Activated naive CD8-positive, alpha-beta T cell treated with anti-CD3 and anti-CD28 coated beads for 36 hours (primary cell): ENCODE measurements around the gene NPIPA5. TPM values are rescaled to one million over a fixed set of nuclear protein-coding genes. Genes with fewer than 3 reads are reported as not detected.
"Not testable (repeated sequence)": the region's sequence is repeated elsewhere in the genome, so short reads cannot be mapped to it uniquely, and the experiment has no call there.

Source experiments
- DNase-seq: peaks from one replicate; pipeline ENCODE4 v3.0.0; 2021
- H3K27ac Mint-ChIP-seq: one replicate; pipeline ENCODE4 v1.8.0; 2022; ENCODE audit warnings: mild to moderate bottlenecking, moderate library complexity, mixed read lengths
- H3K27me3 Mint-ChIP-seq: one replicate; pipeline ENCODE4 v1.8.0; 2022; ENCODE audit warnings: mild to moderate bottlenecking, mixed read lengths
- H3K36me3 Mint-ChIP-seq: one replicate; pipeline ENCODE4 v1.8.0; 2021; ENCODE audit warnings: mild to moderate bottlenecking, mixed read lengths
- H3K4me1 Mint-ChIP-seq: one replicate; pipeline ENCODE4 v1.8.0; 2021; ENCODE audit warnings: mixed read lengths
- H3K4me3 Mint-ChIP-seq: one replicate; pipeline ENCODE4 v1.8.0; 2022; ENCODE audit warnings: mild to moderate bottlenecking, moderate library complexity, mixed read lengths
- H3K9me3 Mint-ChIP-seq: one replicate; pipeline ENCODE4 v1.8.0; 2022; ENCODE audit warnings: mixed read lengths
- total RNA-seq, 2 experiments: library from RNA; stranded (reverse); gene quantifications; one replicate each; pipeline ENCODE4 v1.2.3, GENCODE V29; 2021

Gene NPIPA5
- total RNA-seq, 2 experiments from 2014 or later = 8.8 to 13.6 TPM

GRCh38 chr16:15399317-15399716 lies 21.2 kb upstream of the NPIPA5 start:
- H3K4me1 Mint-ChIP-seq = no peaks in the 10 kb centered on the region
- no peaks in the 10 kb centered on the region for H3K36me3 Mint-ChIP-seq
- no peak overlapping the region for H3K27ac Mint-ChIP-seq
- H3K9me3 Mint-ChIP-seq = no peaks in the 10 kb centered on the region
- DNase-seq = no peak
- no peak overlapping the region for H3K4me3 Mint-ChIP-seq
- peaks cover 58% of the 10 kb centered on the region for H3K27me3 Mint-ChIP-seq

GRCh38 chr16:15398618-15399316 lies 20.7 kb upstream of the NPIPA5 start:
- Mint-ChIP-seq H3K27me3 (peaks cover 62% of the 10 kb centered on the region), H3K36me3 (no peaks in the 10 kb centered on the region), H3K9me3 (no peaks in the 10 kb centered on the region), H3K4me1 (no peaks in the 10 kb centered on the region), H3K27ac (no peak overlapping the region), H3K4me3 (no peak overlapping the region)
- no peak for DNase-seq

- no peak overlapping the region for H3K4me3 Mint-ChIP-seq
- peaks cover 62% of the 10 kb centered on the region for H3K27me3 Mint-ChIP-seq
- no peaks in the 10 kb centered on the region for H3K36me3 Mint-ChIP-seq
- no peaks in the 10 kb centered on the region for H3K4me1 Mint-ChIP-seq
- no peak overlapping the region for H3K27ac Mint-ChIP-seq
- H3K9me3 Mint-ChIP-seq = no peaks in the 10 kb centered on the region
- DNase-seq = no peak
These were observed 19.0 kb upstream of the NPIPA5 start for GRCh38 chr16:15396948-15397594.

DNA sequence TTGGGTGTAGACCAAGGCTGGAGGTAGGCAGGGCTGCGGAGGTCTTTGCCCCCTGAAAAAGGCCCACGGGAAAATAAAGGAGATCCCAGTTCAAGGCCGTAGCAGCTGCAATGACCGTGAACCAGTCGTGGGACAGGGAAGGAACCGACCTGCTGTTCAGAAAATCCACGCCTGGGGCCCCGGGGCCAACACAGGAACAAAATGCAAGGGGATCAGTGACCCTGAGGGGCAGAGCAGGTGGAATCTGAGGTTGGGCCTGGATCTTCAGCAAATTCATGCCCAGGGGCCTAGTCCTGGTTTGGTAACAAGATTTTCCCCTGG lies 18.4 kb upstream of the NPIPA5 start:
- not testable (repeated sequence) for H3K27ac Mint-ChIP-seq, H3K4me3 Mint-ChIP-seq, H3K36me3 Mint-ChIP-seq, H3K4me1 Mint-ChIP-seq, DNase-seq, H3K9me3 Mint-ChIP-seq
- peaks cover 62% of the 10 kb centered on the region for H3K27me3 Mint-ChIP-seq

GRCh38 chr16:15395631-15396508 lies 17.8 kb upstream of the NPIPA5 start, which contains the start of gene MPV17L:
TSS of gene MPV17L (plus strand) at chr16:15395754. CDS start at chr16:15395898, 144 bp downstream.
- not testable (repeated sequence) for H3K36me3 Mint-ChIP-seq, H3K9me3 Mint-ChIP-seq, H3K27ac Mint-ChIP-seq, H3K4me1 Mint-ChIP-seq
- DNase-seq = peak; percentile 16
- Mint-ChIP-seq H3K4me3 (peak within 1 kb of the TSS; percentile 22), H3K27me3 (peaks cover 62% of the 10 kb centered on the region)

GRCh38 chr16:15393025-15393424 lies 14.9 kb upstream of the NPIPA5 start:
- peaks cover 50% of the 10 kb centered on the region for H3K27me3 Mint-ChIP-seq
- not testable (repeated sequence) for H3K4me3 Mint-ChIP-seq, DNase-seq, H3K9me3 Mint-ChIP-seq, H3K36me3 Mint-ChIP-seq, H3K27ac Mint-ChIP-seq, H3K4me1 Mint-ChIP-seq

DNA sequence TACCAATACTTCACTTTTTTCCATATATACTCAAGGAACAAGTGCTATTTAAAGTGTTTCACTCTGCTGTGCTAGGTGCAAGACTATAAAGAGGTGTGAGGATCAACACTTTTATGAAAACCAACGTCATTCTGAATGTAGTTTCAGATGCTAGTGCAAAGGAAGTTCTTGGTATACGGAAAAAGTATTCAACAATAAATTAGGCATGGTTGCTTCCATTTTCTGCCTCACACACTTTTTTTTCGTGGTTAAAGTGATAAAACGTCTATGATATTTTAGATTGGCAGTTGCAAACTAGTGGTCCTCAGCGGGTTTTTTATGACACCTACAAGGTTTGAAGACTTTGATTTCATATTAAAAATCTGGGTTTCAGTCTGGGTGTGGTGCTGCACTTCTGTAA lies 11.8 kb upstream of the NPIPA5 start:
- not testable (repeated sequence) for H3K27ac Mint-ChIP-seq, H3K9me3 Mint-ChIP-seq, H3K36me3 Mint-ChIP-seq, DNase-seq, H3K4me1 Mint-ChIP-seq, H3K4me3 Mint-ChIP-seq
- peaks cover 27% of the 10 kb centered on the region for H3K27me3 Mint-ChIP-seq

GRCh38 chr16:15388060-15388459 lies 10.0 kb upstream of the NPIPA5 start:
- DNase-seq, H3K4me3 Mint-ChIP-seq, H3K4me1 Mint-ChIP-seq, H3K27ac Mint-ChIP-seq, H3K9me3 Mint-ChIP-seq, H3K36me3 Mint-ChIP-seq: not testable (repeated sequence)
- peaks cover 14% of the 10 kb centered on the region for H3K27me3 Mint-ChIP-seq

DNA sequence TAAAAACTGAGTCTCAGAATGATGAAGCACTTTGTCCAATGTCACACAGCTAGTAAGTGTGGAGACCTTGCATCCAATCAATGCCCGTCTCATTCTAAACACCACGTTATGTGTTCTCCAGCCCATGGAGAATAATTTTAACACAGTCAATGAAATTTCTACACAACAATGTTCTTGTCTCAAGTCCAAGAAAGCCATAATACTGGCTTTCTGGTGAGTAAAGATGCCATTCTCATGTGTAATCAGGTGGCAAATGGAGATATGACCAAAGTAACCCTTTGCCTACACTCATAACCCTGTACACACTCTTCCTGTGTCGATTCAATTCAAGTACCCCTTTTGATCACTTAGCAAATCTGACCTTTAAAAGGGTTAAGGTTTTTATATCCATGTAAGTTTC lies 4.7 kb upstream of the NPIPA5 start:
- H3K4me1 Mint-ChIP-seq, H3K27ac Mint-ChIP-seq, H3K9me3 Mint-ChIP-seq, H3K27me3 Mint-ChIP-seq, H3K36me3 Mint-ChIP-seq, DNase-seq, H3K4me3 Mint-ChIP-seq: not testable (repeated sequence)

GRCh38 chr16:15357495-15357894 lies 20.6 kb downstream of the NPIPA5 start:
- H3K4me3 Mint-ChIP-seq, H3K27me3 Mint-ChIP-seq, H3K27ac Mint-ChIP-seq, DNase-seq, H3K36me3 Mint-ChIP-seq, H3K9me3 Mint-ChIP-seq, H3K4me1 Mint-ChIP-seq: not testable (repeated sequence)

- DNase-seq, H3K27me3 Mint-ChIP-seq, H3K4me3 Mint-ChIP-seq, H3K27ac Mint-ChIP-seq, H3K9me3 Mint-ChIP-seq, H3K4me1 Mint-ChIP-seq, H3K36me3 Mint-ChIP-seq: not testable (repeated sequence)
These were observed 23.2 kb downstream of the NPIPA5 start for GRCh38 chr16:15354846-15355245.

- H3K9me3 Mint-ChIP-seq, H3K27ac Mint-ChIP-seq, H3K4me1 Mint-ChIP-seq, H3K4me3 Mint-ChIP-seq, DNase-seq, H3K36me3 Mint-ChIP-seq, H3K27me3 Mint-ChIP-seq: not testable (repeated sequence)
These were observed 25.2 kb downstream of the NPIPA5 start for GRCh38 chr16:15352852-15353251.

GRCh38 chr16:15351745-15352144 lies 26.3 kb downstream of the NPIPA5 start:
- not testable (repeated sequence) for H3K27ac Mint-ChIP-seq, H3K4me1 Mint-ChIP-seq, DNase-seq, H3K9me3 Mint-ChIP-seq, H3K27me3 Mint-ChIP-seq, H3K36me3 Mint-ChIP-seq, H3K4me3 Mint-ChIP-seq

DNA sequence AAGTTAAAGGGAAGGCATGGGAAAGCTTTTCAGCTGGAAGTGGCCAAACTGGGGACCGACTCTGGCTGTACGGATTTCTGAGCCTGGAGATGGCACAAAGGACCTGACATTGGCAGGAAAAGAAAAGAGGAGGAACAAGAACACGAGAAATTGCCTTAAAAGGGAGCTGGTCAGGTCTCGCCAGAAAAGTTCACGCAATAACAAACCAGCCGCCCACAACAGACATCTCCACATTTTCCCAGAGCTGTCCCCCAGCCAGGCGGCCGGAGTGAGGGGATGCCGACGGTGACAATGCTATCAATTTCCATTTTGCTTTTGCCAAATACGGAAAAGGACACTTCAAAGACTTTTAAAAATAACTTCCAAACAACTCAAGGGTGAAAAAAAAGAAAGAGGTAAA lies 26.8 kb downstream of the NPIPA5 start:
- not testable (repeated sequence) for H3K4me1 Mint-ChIP-seq, H3K36me3 Mint-ChIP-seq, H3K9me3 Mint-ChIP-seq, H3K27ac Mint-ChIP-seq, DNase-seq, H3K4me3 Mint-ChIP-seq, H3K27me3 Mint-ChIP-seq

- not testable (repeated sequence) for DNase-seq, H3K36me3 Mint-ChIP-seq, H3K27ac Mint-ChIP-seq, H3K9me3 Mint-ChIP-seq, H3K27me3 Mint-ChIP-seq, H3K4me3 Mint-ChIP-seq, H3K4me1 Mint-ChIP-seq
These were observed 29.4 kb downstream of the NPIPA5 start for GRCh38 chr16:15348721-15349120.
